ENCODE measurements around the gene TPPP2.
A peak's percentile ranks its signal among the peaks of the same experiment; 100 is the strongest.
"Not testable (repeated sequence)": the region's sequence is repeated elsewhere in the genome, so short reads cannot be mapped to it uniquely, and the experiment has no call there.

The TPPP2 gene

DNA sequence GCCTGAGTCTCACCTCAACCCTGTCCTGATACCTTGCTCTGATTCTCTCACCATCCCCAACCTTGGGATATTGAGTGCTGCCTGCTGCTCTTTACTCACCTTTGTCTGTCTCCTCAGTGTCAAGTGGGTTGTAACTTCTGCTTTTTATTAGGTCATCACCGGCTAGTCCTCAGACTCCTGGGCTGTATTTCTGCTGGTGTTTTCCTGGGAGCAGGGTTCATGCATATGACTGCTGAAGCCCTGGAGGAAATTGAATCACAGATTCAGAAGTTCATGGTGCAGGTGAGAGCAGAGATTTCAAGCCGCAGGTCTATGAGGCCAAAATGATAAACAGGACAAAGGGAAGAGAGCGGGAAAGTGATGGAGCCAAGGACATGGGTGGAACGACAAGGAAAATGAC lies 30.4 kb upstream of the TPPP2 start:
- in situ Hi-C loops (cut with MboI; ENCODE audit: low sequenced_read_pairs): no loop called here
- Histone ChIP-seq H3K4me1 (no peaks in the 10 kb centered on the region), H3K36me3 (replicated peaks) (peaks cover 25% of the 10 kb centered on the region), H3K27me3 (ENCODE audit: low read depth) (no peaks in the 10 kb centered on the region), H3K9me3 (no peaks in the 10 kb centered on the region), H3K4me3 (no peak overlapping the region)
- no peak for DNase-seq (ENCODE audit: low spot score in 2 of 2)

DNA sequence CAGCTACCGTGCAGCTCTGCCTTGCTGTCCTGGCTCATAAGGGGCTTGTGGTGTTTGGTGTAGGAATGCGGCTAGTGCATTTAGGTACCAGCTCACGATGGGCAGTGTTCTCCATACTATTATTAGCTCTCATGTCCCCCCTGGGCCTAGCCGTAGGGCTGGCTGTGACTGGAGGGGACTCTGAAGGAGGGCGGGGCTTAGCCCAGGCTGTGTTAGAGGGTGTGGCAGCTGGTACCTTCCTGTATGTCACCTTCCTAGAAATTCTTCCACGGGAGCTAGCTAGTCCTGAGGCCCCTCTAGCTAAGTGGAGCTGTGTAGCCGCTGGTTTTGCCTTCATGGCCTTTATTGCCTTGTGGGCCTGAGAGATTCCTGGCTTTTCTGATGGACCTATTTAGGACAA lies 28.8 kb upstream of the TPPP2 start:
- Histone ChIP-seq H3K4me1 (no peaks in the 10 kb centered on the region), H3K36me3 (replicated peaks) (peaks cover 10% of the 10 kb centered on the region), H3K9me3 (no peaks in the 10 kb centered on the region), H3K27me3 (ENCODE audit: low read depth) (no peaks in the 10 kb centered on the region), H3K4me3 (no peak overlapping the region)
- DNase-seq (ENCODE audit: low spot score in 2 of 2): no peak
- in situ Hi-C loops (cut with MboI; ENCODE audit: low sequenced_read_pairs): no loop called here

GRCh38 chr14:21003788-21004346 lies 26.1 kb upstream of the TPPP2 start:
- no peaks in the 10 kb centered on the region for H3K4me1 ChIP-seq
- no peak for DNase-seq (ENCODE audit: low spot score in 2 of 2)
- in situ Hi-C loops (cut with MboI; ENCODE audit: low sequenced_read_pairs): no loop called here
- H3K4me3 ChIP-seq: no peak overlapping the region
- H3K27me3 ChIP-seq (ENCODE audit: low read depth): no peaks in the 10 kb centered on the region
- no peaks in the 10 kb centered on the region for H3K9me3 ChIP-seq
- H3K36me3 ChIP-seq (replicated peaks): no peaks in the 10 kb centered on the region

GRCh38 chr14:21009721-21010120 lies 20.3 kb upstream of the TPPP2 start:
- H3K4me3 ChIP-seq; H3K27me3 ChIP-seq (ENCODE audit: low read depth); H3K36me3 ChIP-seq (replicated peaks); in situ Hi-C loops (cut with MboI; ENCODE audit: low sequenced_read_pairs); H3K4me1 ChIP-seq; DNase-seq (ENCODE audit: low spot score in 2 of 2); H3K9me3 ChIP-seq: not testable (repeated sequence)

DNA sequence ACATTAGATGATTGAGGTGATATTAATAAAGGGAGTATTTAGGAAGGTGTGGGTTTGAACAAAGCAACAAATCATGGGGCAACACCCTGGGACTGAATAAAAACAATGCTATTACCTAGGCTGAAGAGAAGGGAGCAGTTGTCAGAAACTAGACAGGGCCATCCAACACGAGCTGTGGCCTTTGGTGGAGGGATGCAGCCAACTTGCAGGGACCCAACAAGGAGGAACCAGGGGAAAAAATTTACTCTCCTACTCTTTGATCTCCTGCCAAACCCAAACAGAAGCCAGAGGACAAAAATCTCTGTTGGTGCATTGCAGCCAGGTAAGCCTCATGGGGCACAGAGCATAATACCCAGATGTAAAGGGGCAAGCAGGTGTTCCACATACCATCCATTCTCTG lies 18.9 kb upstream of the TPPP2 start:
- Histone ChIP-seq H3K36me3 (replicated peaks) (no peaks in the 10 kb centered on the region), H3K27me3 (ENCODE audit: low read depth) (no peaks in the 10 kb centered on the region; the same call in 1 of the 2 replicates), H3K4me1 (peaks cover 3% of the 10 kb centered on the region; the same call in 1 of the 2 replicates), H3K4me3 (no peak overlapping the region), H3K9me3 (no peaks in the 10 kb centered on the region)
- in situ Hi-C loops (cut with MboI; ENCODE audit: low sequenced_read_pairs): no loop called here
- no peak for DNase-seq (ENCODE audit: low spot score in 2 of 2)

- H3K4me3 ChIP-seq: no peak overlapping the region
- in situ Hi-C loops (cut with MboI; ENCODE audit: low sequenced_read_pairs): no loop called here
Observed at GRCh38 chr14:21014761-21015190, 15.2 kb upstream of the TPPP2 start.

DNA sequence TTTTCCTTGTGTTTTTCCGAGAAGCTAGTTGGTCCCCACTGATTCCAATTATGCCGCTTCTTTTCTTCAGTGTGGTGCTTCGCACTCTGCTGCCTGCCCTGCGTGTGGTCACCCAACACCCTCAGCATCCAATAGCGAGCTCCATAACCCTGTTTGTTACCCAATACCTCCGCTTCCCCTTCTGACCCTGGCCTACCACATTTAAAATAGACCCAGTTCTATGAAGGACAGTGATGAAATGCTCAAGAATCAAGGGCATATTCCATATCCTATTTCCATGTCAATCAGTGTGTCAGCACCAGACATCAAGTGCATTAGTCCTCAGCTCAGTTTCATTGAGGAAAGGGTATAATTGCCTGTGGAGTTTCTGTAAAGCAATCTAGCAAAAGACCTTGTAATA lies 14.7 kb upstream of the TPPP2 start:
- Histone ChIP-seq H3K4me1 (peaks cover 3% of the 10 kb centered on the region; the same call in 1 of the 2 replicates), H3K27me3 (ENCODE audit: low read depth) (no peaks in the 10 kb centered on the region; the same call in 1 of the 2 replicates), H3K36me3 (replicated peaks) (no peaks in the 10 kb centered on the region; the same call in 1 of the 2 replicates), H3K9me3 (no peaks in the 10 kb centered on the region), H3K4me3 (no peak overlapping the region)
- in situ Hi-C loops (cut with MboI; ENCODE audit: low sequenced_read_pairs): no loop called here
- no peak for DNase-seq (ENCODE audit: low spot score in 2 of 2)

More at GRCh38 chr14:21014761-21015190, 15.2 kb upstream of the TPPP2 start:
- Histone ChIP-seq H3K27me3 (ENCODE audit: low read depth) (no peaks in the 10 kb centered on the region; the same call in 1 of the 2 replicates), H3K36me3 (replicated peaks) (no peaks in the 10 kb centered on the region; the same call in 1 of the 2 replicates), H3K4me1 (peaks cover 3% of the 10 kb centered on the region; the same call in 1 of the 2 replicates), H3K9me3 (no peaks in the 10 kb centered on the region)
- peak; percentile 93 for DNase-seq (ENCODE audit: low spot score in 2 of 2)

DNA sequence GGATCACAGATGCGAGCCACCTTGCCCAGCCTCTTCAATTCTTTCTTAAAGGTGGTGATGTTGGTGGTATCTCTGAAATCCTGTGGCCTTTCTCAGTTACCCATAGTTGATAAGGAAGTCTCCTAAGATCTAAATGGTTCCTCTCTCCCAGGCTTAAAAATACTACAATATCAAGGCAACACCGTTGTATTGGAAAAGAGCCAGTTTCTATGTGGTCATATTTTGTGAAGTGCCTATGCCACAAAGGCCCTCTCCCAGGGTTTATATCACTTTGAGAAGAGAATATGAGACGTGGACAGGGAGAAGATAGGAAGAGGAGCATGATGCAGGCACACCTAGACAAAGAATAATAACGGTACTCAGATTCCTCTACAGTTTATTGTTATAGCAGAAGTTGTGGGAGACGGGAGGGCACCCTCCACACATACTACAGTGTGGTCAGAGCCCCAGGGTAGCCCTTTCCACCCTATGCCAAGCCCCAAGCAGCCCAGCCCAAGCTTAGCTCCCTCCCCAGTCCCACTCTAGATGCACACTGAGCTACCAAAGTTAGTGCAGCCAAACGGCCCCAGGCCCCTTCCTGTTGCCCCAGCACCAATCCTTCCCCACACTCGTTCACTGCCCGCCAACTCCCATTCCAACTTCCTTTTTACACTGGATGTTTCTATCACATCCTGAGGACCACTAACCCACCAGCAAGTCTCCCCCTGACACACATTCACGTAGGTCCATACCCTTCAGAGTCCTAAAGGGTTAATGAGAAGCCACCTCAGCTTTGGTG lies 13.4 kb upstream of the TPPP2 start:
- Histone ChIP-seq H3K36me3 (replicated peaks) (no peaks in the 10 kb centered on the region; the same call in 1 of the 2 replicates), H3K4me3 (no peak overlapping the region), H3K9me3 (no peaks in the 10 kb centered on the region), H3K27me3 (ENCODE audit: low read depth) (no peaks in the 10 kb centered on the region; the same call in 1 of the 2 replicates), H3K4me1 (peaks cover 3% of the 10 kb centered on the region; the same call in 1 of the 2 replicates)
- no peak for DNase-seq (ENCODE audit: low spot score in 2 of 2)
- in situ Hi-C loops (cut with MboI; ENCODE audit: low sequenced_read_pairs): no loop called here

GRCh38 chr14:21017528-21018245 lies 12.3 kb upstream of the TPPP2 start:
- Histone ChIP-seq H3K27me3 (ENCODE audit: low read depth) (no peaks in the 10 kb centered on the region; the same call in 1 of the 2 replicates), H3K4me1 (peaks cover 3% of the 10 kb centered on the region; the same call in 1 of the 2 replicates), H3K9me3 (no peaks in the 10 kb centered on the region), H3K36me3 (replicated peaks) (no peaks in the 10 kb centered on the region; the same call in 1 of the 2 replicates), H3K4me3 (no peak overlapping the region)
- DNase-seq (ENCODE audit: low spot score in 2 of 2): no peak
- in situ Hi-C loops (cut with MboI; ENCODE audit: low sequenced_read_pairs): no loop called here

DNA sequence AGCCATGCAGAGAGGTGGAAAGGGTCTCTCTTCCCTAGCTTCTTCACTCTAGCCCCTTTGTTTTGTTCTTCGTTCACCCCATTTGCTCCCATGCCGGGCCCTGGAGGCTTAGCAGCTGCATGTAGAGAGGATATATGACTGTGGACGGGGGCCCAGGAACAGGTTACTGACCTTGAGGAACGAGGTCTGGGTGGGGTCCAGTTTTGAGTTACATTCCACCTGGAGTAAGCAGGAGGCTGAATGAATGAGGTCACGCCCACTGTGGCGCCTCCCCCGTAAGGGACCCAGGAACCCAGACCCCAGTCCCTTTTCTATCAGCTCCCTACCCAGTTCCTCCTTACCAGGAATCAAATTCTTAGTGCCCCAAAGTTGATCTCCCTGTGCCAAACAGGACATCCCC lies 11.7 kb upstream of the TPPP2 start:
- no peaks in the 10 kb centered on the region for H3K27me3 ChIP-seq (ENCODE audit: low read depth)

GRCh38 chr14:21018781-21019180 lies 11.2 kb upstream of the TPPP2 start:
- H3K4me3 ChIP-seq: no peak overlapping the region
- H3K36me3 ChIP-seq (replicated peaks): no peaks in the 10 kb centered on the region; the same call in 1 of the 2 replicates
- no peaks in the 10 kb centered on the region for H3K27me3 ChIP-seq (ENCODE audit: low read depth)
- DNase-seq (ENCODE audit: low spot score in 2 of 2): no peak
- in situ Hi-C loops (cut with MboI; ENCODE audit: low sequenced_read_pairs): no loop called here
- H3K9me3 ChIP-seq: no peaks in the 10 kb centered on the region
- H3K4me1 ChIP-seq: peaks cover 3% of the 10 kb centered on the region

More for the DNA sequence above, 11.7 kb upstream of the TPPP2 start:
- DNase-seq (ENCODE audit: low spot score in 2 of 2): no peak
- Histone ChIP-seq H3K4me3 (no peak overlapping the region), H3K36me3 (replicated peaks) (no peaks in the 10 kb centered on the region; the same call in 1 of the 2 replicates), H3K4me1 (peaks cover 3% of the 10 kb centered on the region; the same call in 1 of the 2 replicates), H3K9me3 (no peaks in the 10 kb centered on the region)
- in situ Hi-C loops (cut with MboI; ENCODE audit: low sequenced_read_pairs): no loop called here

GRCh38 chr14:21019366-21019765 lies 10.7 kb upstream of the TPPP2 start:
- Histone ChIP-seq H3K4me1 (peaks cover 8% of the 10 kb centered on the region), H3K36me3 (replicated peaks) (no peaks in the 10 kb centered on the region; the same call in 1 of the 2 replicates), H3K4me3 (no peak overlapping the region), H3K9me3 (no peaks in the 10 kb centered on the region), H3K27me3 (ENCODE audit: low read depth) (no peaks in the 10 kb centered on the region)
- no peak for DNase-seq (ENCODE audit: low spot score in 2 of 2)
- in situ Hi-C loops (cut with MboI; ENCODE audit: low sequenced_read_pairs): no loop called here

DNA sequence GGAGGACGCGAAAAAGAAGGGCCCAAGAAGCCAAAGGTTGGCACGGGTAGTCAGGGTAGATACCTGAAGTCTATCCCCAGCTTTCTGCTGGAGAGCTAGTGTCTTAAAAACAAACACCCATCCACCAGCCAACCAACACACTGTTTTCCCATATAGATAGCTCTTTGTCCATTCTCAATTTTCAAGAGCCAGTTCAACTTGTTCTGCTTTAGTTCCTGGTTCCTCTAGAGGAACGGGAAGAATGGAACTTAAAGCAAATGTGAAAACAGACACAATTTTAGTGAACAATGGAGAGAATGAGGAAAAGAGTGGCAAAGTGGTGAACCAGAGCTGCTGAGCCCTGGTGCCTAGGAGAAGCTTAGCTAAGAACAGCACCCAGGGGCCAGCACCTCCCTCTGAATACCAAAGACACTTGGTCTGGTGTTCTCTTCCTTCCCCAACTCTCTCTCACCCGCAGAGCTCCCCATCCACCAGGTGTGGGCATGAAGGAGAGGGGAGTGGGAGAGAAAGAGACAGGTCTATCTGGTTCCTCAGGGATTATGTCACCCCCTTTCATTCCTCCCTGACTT lies 9.0 kb upstream of the TPPP2 start:
- Histone ChIP-seq H3K9me3 (no peaks in the 10 kb centered on the region), H3K36me3 (replicated peaks) (no peaks in the 10 kb centered on the region; the same call in 1 of the 2 replicates), H3K4me3 (no peak overlapping the region), H3K4me1 (peaks cover 5% of the 10 kb centered on the region), H3K27me3 (ENCODE audit: low read depth) (no peaks in the 10 kb centered on the region)
- DNase-seq (ENCODE audit: low spot score in 2 of 2): no peak
- in situ Hi-C loops (cut with MboI; ENCODE audit: low sequenced_read_pairs): loop anchor here (5.0 kb wide), 1 partner anchor 81 kb away; the partner anchor contains the start of gene TMEM253

All from HAP-1 (cell line).